Left renal pelvis (tissue), 4 donors: Measurements from ENCODE around the gene STAMBP. TPM values are rescaled to one million over a fixed set of nuclear protein-coding genes. Genes with fewer than 3 reads are reported as not detected.

Source experiments
- DNase-seq, 4 donors: peaks; one replicate each; pipeline ENCODE4 v3.0.0-alpha.2; 2013; ENCODE audit warnings: low read depth in 4 of 4, low spot score in 3 of 4
- polyA plus RNA-seq, 4 donors: library from polyadenylated mRNA; unstranded; fragments of 120-200 nt; gene quantifications; one replicate each; pipeline ENCODE4 v1.2.1, GENCODE V29; 2013; ENCODE audit not compliant: insufficient read length in 4 of 4

Gene STAMBP
- polyA plus RNA-seq, 4 donors: 53.2 to 67.7 (median 58.4) TPM

DNA sequence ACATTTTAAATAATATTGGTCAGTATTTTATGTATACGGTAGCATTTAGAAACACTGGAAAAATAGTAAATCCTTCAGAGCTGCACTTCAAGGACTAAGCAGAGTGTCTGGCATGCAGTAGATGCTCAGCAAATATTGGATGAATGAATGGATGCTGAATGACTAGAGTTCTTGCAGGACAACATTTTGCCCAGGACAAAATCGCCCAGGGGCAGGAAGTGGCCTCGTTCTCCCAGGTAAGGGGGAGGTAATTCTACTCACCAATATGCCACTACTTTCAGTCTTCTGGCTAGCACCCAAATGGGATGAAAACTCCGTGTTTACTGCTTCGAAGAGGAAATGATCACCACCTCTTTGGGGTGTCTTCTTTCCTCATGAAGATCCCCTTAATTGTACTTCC lies 93.9 kb downstream of the STAMBP start:
- no peak for DNase-seq

Other genes with a start within 250 kb of the STAMBP start
- gene NAT8, start 186.5 kb upstream of the STAMBP start, polyA plus RNA-seq: 10 to 100 TPM in 3 of 4 donors, under 1 TPM in 1; 0.89 to 23.5 (median 20.7) TPM
- gene TPRKB, start 91.6 kb upstream of the STAMBP start, polyA plus RNA-seq: 10 to 100 TPM; 57.1 to 84.4 (median 70.8) TPM
- 10 to 100 TPM; 30.2 to 39.0 (median 36.6) TPM for gene DUSP11, start 48.9 kb upstream of the STAMBP start, polyA plus RNA-seq
- gene C2orf78, start 44.8 kb upstream of the STAMBP start, polyA plus RNA-seq: not detected
- gene ACTG2, start 64.0 kb downstream of the STAMBP start, polyA plus RNA-seq: 1 to 10 TPM in 3 of 4 donors, under 1 TPM in 1; 0.64 to 2.3 (median 1.7) TPM
- 10 to 100 TPM; 65.3 to 67.3 (median 66.6) TPM for gene DGUOK, start 97.9 kb downstream of the STAMBP start, polyA plus RNA-seq
- gene TET3, start 155.9 kb downstream of the STAMBP start, polyA plus RNA-seq: 10 to 100 TPM; 14.1 to 24.9 (median 22.8) TPM